Body of pancreas (tissue), 4 donors: Measurements from ENCODE around the gene OR52E4. TPM values are rescaled to one million over a fixed set of nuclear protein-coding genes. Genes with fewer than 3 reads are reported as not detected.

Experiments
- ATAC-seq: fragments of 150-250 bp; one replicate; pipeline ENCODE4 v1.9.1; 2016
- DNase-seq, 4 donors: peaks; one replicate each; pipeline ENCODE4 v3.0.0-alpha.2; 2019
- H3K27ac ChIP-seq, 4 donors: fragments of 200-600 bp; sonication (generic); 1 replicate in 3 of 4; 2 replicates in 1 of 4; pipeline versions ENCODE4 v1.5.1 to v1.6.1; 2016 to 2019; ENCODE audit warnings: mild to moderate bottlenecking in 1 of 4, mixed read lengths in 1 of 4, moderate library complexity in 1 of 4
- H3K27me3 ChIP-seq, 2 donors: fragments of 200-600 bp; sonication (generic); one replicate each; pipeline ENCODE4 v1.6.0; 2016; ENCODE audit warnings: mild to moderate bottlenecking in 1 of 2
- H3K36me3 ChIP-seq, 2 donors: fragments of 200-600 bp; sonication (generic); replicated peaks in 1 of 2; 2 replicates each; pipeline ENCODE4 v1.5.1; 2016; ENCODE audit warnings: low read depth in 2 of 2; ENCODE audit not compliant: insufficient read depth in 1 of 2
- H3K4me1 ChIP-seq: fragments of 200-600 bp; sonication (generic); one replicate; pipeline ENCODE4 v1.6.0; 2016
- H3K4me3 ChIP-seq, 2 donors: fragments of 200-600 bp; sonication (generic); 1 replicate in 1 of 2; 2 replicates in 1 of 2; pipeline ENCODE4 v1.5.1; 2016 to 2019
- H3K9me3 ChIP-seq, 3 donors: fragments of 200-600 bp; sonication (generic); 1 replicate in 2 of 3; 2 replicates in 1 of 3; pipeline ENCODE4 v1.5.1; 2016
- POLR2A ChIP-seq, 3 donors: fragments of 450-650 bp; IDR thresholded peaks; one replicate each; pipeline ENCODE4 v1.6.1; 2016; ENCODE audit warnings: antibody characterized with exemption in 3 of 3, mild to moderate bottlenecking in 2 of 3
- WGBS, 2 donors: methylation state at CpG; one replicate each; pipeline ENCODE4 v1.1.5; 2017; 5-methylcytosine and 5-hydroxymethylcytosine counted together
- intact Hi-C: fragments of 100-400 bp; cut with DNase I; formaldehyde crosslinking; loops from one replicate; pipeline ENCODE4 v1.15.1; 2023
- total RNA-seq, 2 donors: library from RNA; depleted of rRNA; stranded (reverse); fragments of >200 nt; gene quantifications; one replicate each; pipeline ENCODE4 v1.1.0, GENCODE V29; 2016
- TF ChIP-seq, protein P1 (sequence below), 7 experiments: fragments of 450-650 bp in 4 of 7; fragments of 200-600 bp in 3 of 7; sonication (generic) in 3 of 7; IDR thresholded peaks; one replicate each; pipeline ENCODE4 v1.5.1; 2016 to 2019; ENCODE audit warnings: antibody characterized with exemption in 7 of 7

The OR52E4 gene
- total RNA-seq, 2 donors from 2014 or later = not detected

GRCh38 chr11:5892908-5893307, 12.5 kb downstream of the OR52E4 start, which contains the start of gene OR52E5:
OR52E5 (plus strand) TSS chr11:5893208; CDS start chr11:5900777, 7,569 bp downstream.
- no peaks in the 10 kb centered on the region for H3K9me3 ChIP-seq
- H3K4me1 ChIP-seq = no peaks in the 10 kb centered on the region
- no peaks in the 10 kb centered on the region for H3K36me3 ChIP-seq
- no peak within 1 kb of the TSS for H3K27ac ChIP-seq
- no peak within 1 kb of the TSS for H3K4me3 ChIP-seq
- no peak for DNase-seq
- ATAC-seq = no peak
- intact Hi-C loops = no loop called here
- no peaks in the 10 kb centered on the region for H3K27me3 ChIP-seq
- TF ChIP-seq, protein P1, sequence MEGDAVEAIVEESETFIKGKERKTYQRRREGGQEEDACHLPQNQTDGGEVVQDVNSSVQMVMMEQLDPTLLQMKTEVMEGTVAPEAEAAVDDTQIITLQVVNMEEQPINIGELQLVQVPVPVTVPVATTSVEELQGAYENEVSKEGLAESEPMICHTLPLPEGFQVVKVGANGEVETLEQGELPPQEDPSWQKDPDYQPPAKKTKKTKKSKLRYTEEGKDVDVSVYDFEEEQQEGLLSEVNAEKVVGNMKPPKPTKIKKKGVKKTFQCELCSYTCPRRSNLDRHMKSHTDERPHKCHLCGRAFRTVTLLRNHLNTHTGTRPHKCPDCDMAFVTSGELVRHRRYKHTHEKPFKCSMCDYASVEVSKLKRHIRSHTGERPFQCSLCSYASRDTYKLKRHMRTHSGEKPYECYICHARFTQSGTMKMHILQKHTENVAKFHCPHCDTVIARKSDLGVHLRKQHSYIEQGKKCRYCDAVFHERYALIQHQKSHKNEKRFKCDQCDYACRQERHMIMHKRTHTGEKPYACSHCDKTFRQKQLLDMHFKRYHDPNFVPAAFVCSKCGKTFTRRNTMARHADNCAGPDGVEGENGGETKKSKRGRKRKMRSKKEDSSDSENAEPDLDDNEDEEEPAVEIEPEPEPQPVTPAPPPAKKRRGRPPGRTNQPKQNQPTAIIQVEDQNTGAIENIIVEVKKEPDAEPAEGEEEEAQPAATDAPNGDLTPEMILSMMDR (IDR thresholded peaks at IDR 0.05) = no peak
- TF ChIP-seq POLR2A (IDR thresholded peaks at IDR 0.05) = no peak
- 66 to 74% methylated on average over 3 of the region's 3 CpGs for WGBS, 2 donors

GRCh38 chr11:5899534-5899933, 19.1 kb downstream of the OR52E4 start:
- Histone ChIP-seq H3K27me3 (no peaks in the 10 kb centered on the region), H3K27ac (no peak overlapping the region), H3K9me3 (no peaks in the 10 kb centered on the region), H3K4me3 (no peak overlapping the region), H3K4me1 (no peaks in the 10 kb centered on the region), H3K36me3 (no peaks in the 10 kb centered on the region)
- 61 to 83% methylated on average over 2 of the region's 2 CpGs for WGBS, 2 donors
- DNase-seq (no peak), ATAC-seq (no peak)
- intact Hi-C loops = no loop called here
- TF ChIP-seq, protein P1 (IDR thresholded peaks at IDR 0.05) = no peak
- TF ChIP-seq POLR2A (IDR thresholded peaks at IDR 0.05) = no peak

GRCh38 chr11:5910540-5910939, 30.1 kb downstream of the OR52E4 start:
- Histone ChIP-seq H3K4me1 (no peaks in the 10 kb centered on the region), H3K36me3 (no peaks in the 10 kb centered on the region), H3K27me3 (no peaks in the 10 kb centered on the region), H3K9me3 (peaks cover 0 to 6% (median 0%) of the 10 kb centered on the region in 3 donors), H3K27ac (no peak overlapping the region), H3K4me3 (no peak overlapping the region)
- intact Hi-C loops = no loop called here
- ATAC-seq (no peak), DNase-seq (no peak)
- TF ChIP-seq, protein P1 (IDR thresholded peaks at IDR 0.05) = no peak
- TF ChIP-seq POLR2A (IDR thresholded peaks at IDR 0.05) = no peak
- 61 to 73% methylated on average over 2 of the region's 2 CpGs for WGBS, 2 donors

- no peaks in the 10 kb centered on the region for H3K4me1 ChIP-seq
- no peaks in the 10 kb centered on the region for H3K27me3 ChIP-seq
- 69 to 74% methylated on average over 2 of the region's 2 CpGs for WGBS, 2 donors
- H3K9me3 ChIP-seq = no peaks in the 10 kb centered on the region
- TF ChIP-seq POLR2A (IDR thresholded peaks at IDR 0.05) = no peak
- TF ChIP-seq, protein P1 (IDR thresholded peaks at IDR 0.05) = no peak
- no peak for ATAC-seq
- no peak overlapping the region for H3K4me3 ChIP-seq
- no peak overlapping the region for H3K27ac ChIP-seq
- intact Hi-C loops = no loop called here
- DNase-seq = no peak
- no peaks in the 10 kb centered on the region for H3K36me3 ChIP-seq
Measured at GRCh38 chr11:5922749-5923426, 42.5 kb downstream of the OR52E4 start.

GRCh38 chr11:5923427-5923776, 43.0 kb downstream of the OR52E4 start:
- H3K4me1 ChIP-seq = no peaks in the 10 kb centered on the region
- intact Hi-C loops = no loop called here
- DNase-seq (no peak), ATAC-seq (no peak)
- no peaks in the 10 kb centered on the region for H3K9me3 ChIP-seq
- H3K27ac ChIP-seq = no peak overlapping the region
- no peaks in the 10 kb centered on the region for H3K36me3 ChIP-seq
- no peak overlapping the region for H3K4me3 ChIP-seq
- TF ChIP-seq, protein P1 (IDR thresholded peaks at IDR 0.05) = no peak
- TF ChIP-seq POLR2A (IDR thresholded peaks at IDR 0.05) = no peak
- H3K27me3 ChIP-seq = no peaks in the 10 kb centered on the region
